Dedifferentiated amniotic fluid mesenchymal stem cell (primary cell): ENCODE results near the gene TXNRD2.
"Not testable (repeated sequence)": the region's sequence is repeated elsewhere in the genome, so short reads cannot be mapped to it uniquely, and the experiment has no call there.

Experiments
- DNase-seq: peaks from one replicate; pipeline ENCODE4 v3.0.0-alpha.2; 2016; ENCODE audit errors: extremely low spot score

The TXNRD2 gene

GRCh38 chr22:19846620-19847344, 94.8 kb downstream of the TXNRD2 start:
- no peak for DNase-seq

- DNase-seq = no peak
These were observed 96.4 kb downstream of the TXNRD2 start for GRCh38 chr22:19845054-19845722.

- DNase-seq = no peak
These were observed 97.1 kb downstream of the TXNRD2 start for GRCh38 chr22:19844377-19845053.

- no peak for DNase-seq
These were observed 97.7 kb downstream of the TXNRD2 start for GRCh38 chr22:19843857-19844376.

GRCh38 chr22:19843107-19843856, 98.3 kb downstream of the TXNRD2 start:
- no peak for DNase-seq

- DNase-seq = no peak
These were observed 99.1 kb downstream of the TXNRD2 start for GRCh38 chr22:19842393-19843106.

GRCh38 chr22:19841641-19842392, 99.8 kb downstream of the TXNRD2 start:
- DNase-seq = no peak

GRCh38 chr22:19840955-19841640, 100.5 kb downstream of the TXNRD2 start:
- DNase-seq = no peak

GRCh38 chr22:19840059-19840458, 101.6 kb downstream of the TXNRD2 start:
- DNase-seq = no peak

GRCh38 chr22:19837915-19838314, 103.7 kb downstream of the TXNRD2 start:
- DNase-seq = no peak

GRCh38 chr22:19836512-19836911, 105.1 kb downstream of the TXNRD2 start:
- peak; percentile 20 for DNase-seq

GRCh38 chr22:19834599-19834998, 107.0 kb downstream of the TXNRD2 start:
- no peak for DNase-seq

GRCh38 chr22:19833327-19833726, 108.3 kb downstream of the TXNRD2 start:
- DNase-seq = not testable (repeated sequence)

- no peak for DNase-seq
These were observed 109.0 kb downstream of the TXNRD2 start for GRCh38 chr22:19832476-19833108.

- not testable (repeated sequence) for DNase-seq
These were observed 109.6 kb downstream of the TXNRD2 start for GRCh38 chr22:19831979-19832378.

- no peak for DNase-seq
These were observed 110.6 kb downstream of the TXNRD2 start for GRCh38 chr22:19831016-19831415.

- no peak for DNase-seq
These were observed 113.6 kb downstream of the TXNRD2 start for GRCh38 chr22:19828035-19828401.

- DNase-seq = no peak
These were observed 114.1 kb downstream of the TXNRD2 start for GRCh38 chr22:19827341-19828034.

GRCh38 chr22:19826619-19826950, 115.0 kb downstream of the TXNRD2 start:
- DNase-seq = no peak
